Hepatocyte (in vitro differentiated cells): ENCODE data around the gene ADAMTSL5.

Source experiments
- EZH2 ChIP-seq: fragments of 200-600 bp; sonication (generic); IDR thresholded peaks from 2 replicates; pipeline ENCODE4 v1.6.1; 2016; ENCODE audit warnings: antibody characterized with exemption, mild to moderate bottlenecking, borderline replicate concordance
- EZH2phosphoT487 ChIP-seq: fragments of 200-600 bp; sonication (generic); IDR thresholded peaks from one replicate; pipeline ENCODE4 v1.6.1; 2018; ENCODE audit warnings: antibody characterized with exemption, mild to moderate bottlenecking, low read depth, moderate library complexity; ENCODE audit not compliant: unreplicated experiment, severe bottlenecking
- TF ChIP-seq, protein P1 (sequence below): fragments of 200-600 bp; sonication (generic); IDR thresholded peaks from 2 replicates; pipeline ENCODE4 v1.5.1; 2016; ENCODE audit warnings: antibody characterized with exemption, mild to moderate bottlenecking; ENCODE audit not compliant: poor library complexity

DNA sequence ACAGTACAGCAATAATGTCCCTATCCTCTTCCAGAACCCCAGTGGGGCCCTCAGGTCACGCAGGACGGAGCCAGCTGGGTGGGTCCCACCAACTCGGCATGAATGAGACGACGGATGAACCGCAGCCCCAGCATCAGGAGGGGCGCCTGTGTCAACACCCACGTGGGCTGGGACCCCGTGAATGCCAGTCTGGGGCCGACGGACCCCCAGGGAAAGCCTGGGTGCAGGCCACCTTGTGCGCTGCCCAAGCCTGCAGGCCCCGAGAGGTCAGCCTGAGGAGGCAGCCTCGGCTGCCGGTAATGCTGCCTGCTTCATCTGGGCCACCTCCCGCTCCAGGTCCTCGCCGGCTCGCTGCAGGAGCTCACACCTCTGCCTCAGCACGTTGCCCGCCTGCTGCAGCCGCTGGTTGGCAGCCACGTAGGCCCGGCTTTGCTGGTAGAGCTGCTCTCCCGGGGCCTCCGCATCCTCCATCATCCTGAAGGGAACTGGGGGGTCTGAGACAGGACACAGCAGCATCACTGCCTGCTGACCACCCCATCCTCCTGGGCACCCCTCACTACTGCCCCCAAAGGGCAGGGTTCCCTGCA is 38.0 kb downstream of the ADAMTSL5 start:
- TF ChIP-seq, protein P1, sequence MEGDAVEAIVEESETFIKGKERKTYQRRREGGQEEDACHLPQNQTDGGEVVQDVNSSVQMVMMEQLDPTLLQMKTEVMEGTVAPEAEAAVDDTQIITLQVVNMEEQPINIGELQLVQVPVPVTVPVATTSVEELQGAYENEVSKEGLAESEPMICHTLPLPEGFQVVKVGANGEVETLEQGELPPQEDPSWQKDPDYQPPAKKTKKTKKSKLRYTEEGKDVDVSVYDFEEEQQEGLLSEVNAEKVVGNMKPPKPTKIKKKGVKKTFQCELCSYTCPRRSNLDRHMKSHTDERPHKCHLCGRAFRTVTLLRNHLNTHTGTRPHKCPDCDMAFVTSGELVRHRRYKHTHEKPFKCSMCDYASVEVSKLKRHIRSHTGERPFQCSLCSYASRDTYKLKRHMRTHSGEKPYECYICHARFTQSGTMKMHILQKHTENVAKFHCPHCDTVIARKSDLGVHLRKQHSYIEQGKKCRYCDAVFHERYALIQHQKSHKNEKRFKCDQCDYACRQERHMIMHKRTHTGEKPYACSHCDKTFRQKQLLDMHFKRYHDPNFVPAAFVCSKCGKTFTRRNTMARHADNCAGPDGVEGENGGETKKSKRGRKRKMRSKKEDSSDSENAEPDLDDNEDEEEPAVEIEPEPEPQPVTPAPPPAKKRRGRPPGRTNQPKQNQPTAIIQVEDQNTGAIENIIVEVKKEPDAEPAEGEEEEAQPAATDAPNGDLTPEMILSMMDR = no peak
- TF ChIP-seq EZH2phosphoT487 (no peak), EZH2 (no peak)
